ENCODE results near the gene OR10H2. TPM values are rescaled to one million over a fixed set of nuclear protein-coding genes. Genes with fewer than 3 reads are reported as not detected.
"Not testable (repeated sequence)": the region's sequence is repeated elsewhere in the genome, so short reads cannot be mapped to it uniquely, and the experiment has no call there.

Gene OR10H2
- polyA plus RNA-seq, 1 donor: not detected

DNA sequence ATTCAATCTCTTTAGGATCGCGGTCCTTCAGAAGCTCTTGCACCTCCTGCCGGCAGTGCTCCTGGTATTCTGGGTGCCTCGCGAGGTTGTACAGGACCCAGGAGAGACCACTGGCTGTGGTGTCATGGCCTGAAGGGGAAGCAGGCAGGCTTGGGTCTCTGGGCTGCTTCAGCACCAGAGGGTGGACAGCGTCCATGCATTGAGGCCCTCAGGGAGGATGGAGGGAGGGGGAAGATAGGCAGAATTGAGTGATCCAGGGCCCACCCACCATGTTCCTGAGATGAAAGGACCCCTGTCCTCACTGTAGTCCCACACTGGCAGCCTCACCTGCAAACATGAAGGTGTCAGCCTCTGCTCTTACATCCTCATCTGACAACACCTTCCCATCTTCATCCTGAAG lies 41.8 kb downstream of the OR10H2 start:
- peak; percentile 14 for DNase-seq

DNA sequence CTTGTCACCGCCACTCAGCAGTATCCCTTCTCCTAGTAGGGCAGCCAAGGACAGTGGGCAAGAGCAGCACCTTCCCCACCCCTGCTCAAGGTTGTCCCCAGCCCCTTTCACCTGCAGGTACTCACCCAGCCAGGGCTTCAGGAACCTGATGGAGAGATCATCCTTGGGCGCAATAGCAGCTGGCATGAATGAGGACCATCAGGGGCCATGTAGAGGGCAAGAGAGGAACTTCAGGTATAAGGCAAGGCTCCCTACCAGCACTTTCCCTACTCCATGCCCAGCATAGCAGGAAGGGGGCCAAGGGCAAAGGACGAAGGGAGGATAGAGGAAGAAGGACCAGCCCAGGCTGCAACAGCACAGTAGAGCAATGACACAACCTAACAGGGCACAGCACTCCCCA lies 46.3 kb downstream of the OR10H2 start:
- DNase-seq: not testable (repeated sequence)

DNA sequence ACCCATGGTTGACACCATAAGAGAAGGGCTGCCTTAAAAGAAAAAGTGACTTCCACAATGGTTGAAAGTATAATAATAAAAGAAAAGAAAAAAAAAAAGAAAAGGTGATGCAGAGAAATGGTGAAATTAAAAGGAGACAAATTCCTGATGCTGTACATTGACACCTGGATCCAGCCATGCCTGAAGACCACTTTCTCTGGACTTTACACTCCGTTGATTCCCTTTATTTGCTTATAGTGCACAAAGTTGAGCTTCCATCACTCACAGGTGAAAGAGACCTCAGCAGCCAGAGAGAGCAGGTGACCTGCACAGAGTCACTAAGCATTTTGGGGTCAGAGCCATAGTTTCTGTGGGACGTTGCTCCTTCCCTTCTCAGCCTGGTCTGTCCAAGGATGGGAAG lies 47.4 kb downstream of the OR10H2 start:
- no peak for DNase-seq

DNA sequence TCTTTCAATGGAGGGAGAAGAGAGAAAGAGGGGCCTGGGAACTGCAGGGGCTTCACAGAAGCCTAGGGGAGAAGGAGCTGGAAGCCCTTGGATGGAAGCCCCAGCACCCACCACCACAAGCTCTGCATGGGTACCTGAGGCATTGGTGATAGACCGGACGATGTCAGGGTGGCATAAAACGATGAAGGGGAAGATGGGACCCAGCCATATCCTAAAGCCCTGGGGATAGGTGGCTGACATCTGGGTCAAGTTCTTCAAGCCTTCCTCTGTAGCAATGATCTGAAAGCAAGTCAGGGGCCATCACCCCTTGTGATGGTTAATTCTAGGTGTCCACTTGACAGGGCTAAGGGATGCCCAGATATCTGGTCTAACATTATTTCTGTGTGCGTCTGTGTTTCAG lies 48.4 kb downstream of the OR10H2 start:
- DNase-seq: no peak

DNA sequence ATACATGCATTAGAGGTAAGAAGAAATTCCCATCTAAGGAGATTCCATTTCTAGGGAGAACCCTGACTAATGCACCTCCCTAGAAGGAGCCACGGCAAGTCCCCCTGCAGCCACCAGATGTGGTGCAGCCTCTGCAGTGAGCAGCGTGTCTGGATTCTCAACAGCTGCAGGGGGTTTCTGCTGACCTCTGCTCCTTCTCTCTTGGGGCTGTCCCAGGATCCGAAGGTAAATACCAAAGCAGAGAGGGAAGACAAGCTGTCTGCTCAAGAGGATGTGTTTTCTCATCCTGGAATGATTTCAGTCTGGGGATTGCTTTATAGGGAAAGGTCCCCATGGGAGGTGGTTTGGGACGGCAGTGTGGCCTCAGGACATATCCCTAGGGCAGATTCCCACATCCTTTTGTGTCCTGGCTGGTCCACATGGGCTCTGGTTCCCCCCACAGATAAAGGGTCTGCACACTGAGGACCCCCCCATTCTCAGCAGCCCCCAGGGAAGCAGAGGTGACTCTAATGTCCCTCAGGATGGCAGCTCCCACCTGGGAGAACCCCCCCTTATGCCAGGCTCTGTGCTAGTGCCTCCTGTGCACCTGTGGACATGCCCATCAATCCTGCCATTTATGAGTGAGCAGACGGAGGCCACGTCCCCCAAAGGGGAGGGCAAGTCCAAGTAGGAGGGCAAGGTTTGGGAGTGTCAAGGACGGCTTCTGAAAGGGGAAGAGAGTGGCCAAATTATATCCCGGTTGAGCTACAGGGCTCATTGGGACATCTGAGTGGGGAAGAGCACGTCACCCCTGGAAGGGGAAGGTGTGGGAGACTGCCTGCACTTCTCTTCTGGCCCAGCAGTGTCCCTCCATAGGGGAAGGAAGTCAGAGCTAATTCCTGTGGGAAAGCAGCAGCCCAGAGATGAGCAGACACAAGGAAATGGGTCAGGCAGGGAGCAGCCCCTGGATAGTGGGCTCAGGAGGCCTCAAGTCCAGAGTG lies 49.5 kb downstream of the OR10H2 start:
- no peak for DNase-seq

Other genes with a start within 250 kb of the OR10H2 start
- not detected for gene PGLYRP2, start 248.5 kb upstream of the OR10H2 start, polyA plus RNA-seq (ENCODE audit: insufficient read length)
- 0.28 TPM for gene CYP4F22, start 219.5 kb upstream of the OR10H2 start, polyA plus RNA-seq (ENCODE audit: insufficient read length)
- gene CYP4F8, start 112.8 kb upstream of the OR10H2 start, polyA plus RNA-seq (ENCODE audit: insufficient read length): 0.08 TPM
- gene CYP4F3, start 87.1 kb upstream of the OR10H2 start, polyA plus RNA-seq (ENCODE audit: insufficient read length): 1.4 TPM
- gene CYP4F12, start 54.9 kb upstream of the OR10H2 start, polyA plus RNA-seq (ENCODE audit: insufficient read length): 1.1 TPM
- gene OR10H3, start 10.0 kb downstream of the OR10H2 start, polyA plus RNA-seq (ENCODE audit: insufficient read length): not detected
- 0.13 TPM for gene OR10H5, start 59.6 kb downstream of the OR10H2 start, polyA plus RNA-seq (ENCODE audit: insufficient read length)
- 0.03 TPM for gene OR10H1, start 87.6 kb downstream of the OR10H2 start, polyA plus RNA-seq (ENCODE audit: insufficient read length)
- gene CYP4F2, start 170.1 kb downstream of the OR10H2 start, polyA plus RNA-seq (ENCODE audit: insufficient read length): 0.13 TPM
- gene CYP4F11, start 206.5 kb downstream of the OR10H2 start, polyA plus RNA-seq (ENCODE audit: insufficient read length): 0.42 TPM
- not detected for gene OR10H4, start 221.0 kb downstream of the OR10H2 start, polyA plus RNA-seq (ENCODE audit: insufficient read length)